Testis (tissue), 3 donors: ENCODE data around the gene E2F6. TPM values are rescaled to one million over a fixed set of nuclear protein-coding genes. Genes with fewer than 3 reads are reported as not detected.

Experiments
- DNase-seq: peaks from one replicate; pipeline ENCODE4 v3.0.0-alpha.2; 2019
- H3K27ac ChIP-seq, 2 donors: fragments of 200-600 bp; sonication (generic); one replicate each; pipeline ENCODE4 v1.5.1; 2019
- H3K27me3 ChIP-seq: fragments of 200-600 bp; sonication (generic); one replicate; pipeline ENCODE4 v1.5.1; 2019
- H3K36me3 ChIP-seq: fragments of 200-600 bp; sonication (generic); one replicate; pipeline ENCODE4 v1.5.1; 2017; ENCODE audit warnings: low read depth; ENCODE audit errors: missing control alignments
- H3K4me1 ChIP-seq: fragments of 200-600 bp; sonication (generic); one replicate; pipeline ENCODE4 v1.5.1; 2019
- H3K4me3 ChIP-seq, 2 donors: fragments of 200-600 bp; sonication (generic); one replicate each; pipeline ENCODE4 v1.5.1; 2017 to 2019
- H3K9me3 ChIP-seq: fragments of 200-600 bp; sonication (generic); one replicate; pipeline ENCODE4 v1.5.1; 2017
- POLR2A ChIP-seq: fragments of 450-650 bp; IDR thresholded peaks from one replicate; pipeline ENCODE4 v1.6.1; 2017; ENCODE audit warnings: antibody characterized with exemption, mild to moderate bottlenecking, moderate library complexity
- WGBS, 2 donors: methylation state at CpG; one replicate each; pipeline ENCODE4 v1.1.5; 2018; 5-methylcytosine and 5-hydroxymethylcytosine counted together
- intact Hi-C: fragments of 100-400 bp; cut with DNase I; formaldehyde crosslinking; loops from one replicate; pipeline ENCODE4 v1.15.1; 2023; ENCODE audit warnings: low total_unique reads
- polyA plus RNA-seq: library from polyadenylated mRNA; stranded (reverse); fragments of 350-450 nt; fragmentation: Illumina TruSeq; extraction: RNeasy Lipid Tissue Mini Kit (QIAGEN cat#74804); gene quantifications from one replicate; pipeline ENCODE4 v1.2.3, GENCODE V29; 2014; ENCODE audit warnings: low read depth, low replicate concordance; ENCODE audit not compliant: insufficient read depth
- total RNA-seq, 2 donors: library from RNA; depleted of rRNA; stranded (reverse); fragments of >200 nt; gene quantifications; one replicate each; pipeline ENCODE4 v1.2.3, GENCODE V29; 2016
- TF ChIP-seq, protein P1 (sequence below), 3 experiments: fragments of 450-650 bp in 2 of 3; fragments of 200-600 bp in 1 of 3; sonication (generic) in 1 of 3; IDR thresholded peaks; one replicate each; pipeline ENCODE4 v1.5.1; 2016 to 2019; ENCODE audit warnings: antibody characterized with exemption in 3 of 3, mild to moderate bottlenecking in 2 of 3, moderate library complexity in 1 of 3

The E2F6 gene
- total and polyA plus RNA-seq, 3 donors from 2014 or later: 15.7 to 24.3 (median 20.2) TPM

DNA sequence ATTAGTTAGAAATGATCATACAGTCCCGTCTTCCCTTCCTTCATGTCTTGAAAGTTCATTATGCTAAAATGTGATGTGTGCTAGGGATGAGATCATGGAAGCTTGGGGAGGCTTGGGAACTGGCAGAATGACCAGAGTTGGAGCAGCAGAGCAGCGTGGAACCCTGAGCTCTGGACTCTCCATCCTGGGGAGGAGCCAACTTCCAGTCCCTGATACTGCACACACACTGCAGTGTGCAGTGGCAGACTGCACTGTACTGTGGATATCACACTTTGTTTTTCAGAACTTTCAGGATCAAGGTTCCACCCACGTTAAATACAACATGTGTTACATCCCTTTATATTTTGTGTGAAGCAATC is 40.6 kb upstream of the E2F6 start:
- peak overlapping the region in 1 of 2 donors; percentile 48 for H3K27ac ChIP-seq
- no peak overlapping the region for H3K4me3 ChIP-seq
- no peaks in the 10 kb centered on the region for H3K9me3 ChIP-seq
- DNase-seq: peak; percentile 40
- WGBS, 2 donors: 32 to 41% methylated on average over 3 of the region's 3 CpGs
- H3K4me1 ChIP-seq: peaks cover 4% of the 10 kb centered on the region
- H3K27me3 ChIP-seq: no peaks in the 10 kb centered on the region
- TF ChIP-seq POLR2A: no peak
- TF ChIP-seq, protein P1, sequence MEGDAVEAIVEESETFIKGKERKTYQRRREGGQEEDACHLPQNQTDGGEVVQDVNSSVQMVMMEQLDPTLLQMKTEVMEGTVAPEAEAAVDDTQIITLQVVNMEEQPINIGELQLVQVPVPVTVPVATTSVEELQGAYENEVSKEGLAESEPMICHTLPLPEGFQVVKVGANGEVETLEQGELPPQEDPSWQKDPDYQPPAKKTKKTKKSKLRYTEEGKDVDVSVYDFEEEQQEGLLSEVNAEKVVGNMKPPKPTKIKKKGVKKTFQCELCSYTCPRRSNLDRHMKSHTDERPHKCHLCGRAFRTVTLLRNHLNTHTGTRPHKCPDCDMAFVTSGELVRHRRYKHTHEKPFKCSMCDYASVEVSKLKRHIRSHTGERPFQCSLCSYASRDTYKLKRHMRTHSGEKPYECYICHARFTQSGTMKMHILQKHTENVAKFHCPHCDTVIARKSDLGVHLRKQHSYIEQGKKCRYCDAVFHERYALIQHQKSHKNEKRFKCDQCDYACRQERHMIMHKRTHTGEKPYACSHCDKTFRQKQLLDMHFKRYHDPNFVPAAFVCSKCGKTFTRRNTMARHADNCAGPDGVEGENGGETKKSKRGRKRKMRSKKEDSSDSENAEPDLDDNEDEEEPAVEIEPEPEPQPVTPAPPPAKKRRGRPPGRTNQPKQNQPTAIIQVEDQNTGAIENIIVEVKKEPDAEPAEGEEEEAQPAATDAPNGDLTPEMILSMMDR (IDR thresholded peaks at IDR 0.05): no peak
- intact Hi-C loops: no loop called here
- no peaks in the 10 kb centered on the region for H3K36me3 ChIP-seq

DNA sequence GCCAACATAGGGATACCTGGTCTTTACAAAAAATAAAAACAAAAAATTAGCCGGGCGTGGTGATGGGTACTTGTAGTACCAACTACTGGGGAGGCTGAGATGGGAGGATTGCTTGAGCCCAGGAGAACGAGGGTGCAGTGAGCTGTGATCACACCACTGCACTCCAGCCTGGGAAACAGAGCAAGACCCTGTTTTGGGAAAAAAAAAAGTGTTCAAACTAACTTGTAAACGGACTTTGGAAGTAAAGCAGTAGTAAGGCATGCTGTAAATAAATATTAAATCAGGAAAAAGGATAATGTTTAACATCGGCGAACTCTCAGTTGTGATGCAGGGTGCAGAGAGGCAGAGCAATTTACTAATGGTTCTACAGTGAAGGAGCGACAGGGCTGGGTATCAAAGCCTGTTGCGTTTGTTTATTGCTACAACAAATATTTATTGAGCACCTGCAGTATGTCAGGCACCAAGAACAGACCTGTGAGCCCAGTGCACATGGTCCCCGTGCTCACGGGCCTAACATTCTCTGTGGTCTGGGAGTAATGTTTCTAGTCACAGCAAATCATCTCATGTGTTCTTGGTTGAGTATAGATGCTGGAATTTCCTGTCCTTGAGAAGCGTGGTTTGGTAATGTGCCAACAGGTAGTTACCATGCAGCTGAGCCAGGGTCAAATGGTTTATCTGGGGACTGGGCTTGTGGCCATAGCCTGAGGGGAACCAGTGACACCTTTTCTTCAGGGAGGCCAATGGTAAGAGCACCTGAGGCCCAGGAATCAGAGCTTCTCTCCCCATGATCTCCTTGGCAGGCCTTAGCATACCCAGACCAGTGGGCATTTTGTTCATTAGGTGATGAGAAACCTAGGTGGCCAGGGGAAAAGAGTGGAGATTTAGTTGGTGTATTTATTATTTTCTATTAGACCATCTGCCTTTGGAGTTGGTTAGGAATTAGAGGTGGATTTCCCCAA is 40.0 kb upstream of the E2F6 start:
- Histone ChIP-seq H3K27ac (peak overlapping the region in 1 of 2 donors; percentile 48), H3K36me3 (no peaks in the 10 kb centered on the region), H3K4me1 (peaks cover 8% of the 10 kb centered on the region), H3K4me3 (no peak overlapping the region), H3K9me3 (no peaks in the 10 kb centered on the region), H3K27me3 (no peaks in the 10 kb centered on the region)
- WGBS, 2 donors: 73 to 77% methylated on average over 11 of the region's 11 CpGs
- no peak for TF ChIP-seq POLR2A
- TF ChIP-seq, protein P1 (IDR thresholded peaks at IDR 0.05): no peak
- intact Hi-C loops: no loop called here
- DNase-seq: no peak

DNA sequence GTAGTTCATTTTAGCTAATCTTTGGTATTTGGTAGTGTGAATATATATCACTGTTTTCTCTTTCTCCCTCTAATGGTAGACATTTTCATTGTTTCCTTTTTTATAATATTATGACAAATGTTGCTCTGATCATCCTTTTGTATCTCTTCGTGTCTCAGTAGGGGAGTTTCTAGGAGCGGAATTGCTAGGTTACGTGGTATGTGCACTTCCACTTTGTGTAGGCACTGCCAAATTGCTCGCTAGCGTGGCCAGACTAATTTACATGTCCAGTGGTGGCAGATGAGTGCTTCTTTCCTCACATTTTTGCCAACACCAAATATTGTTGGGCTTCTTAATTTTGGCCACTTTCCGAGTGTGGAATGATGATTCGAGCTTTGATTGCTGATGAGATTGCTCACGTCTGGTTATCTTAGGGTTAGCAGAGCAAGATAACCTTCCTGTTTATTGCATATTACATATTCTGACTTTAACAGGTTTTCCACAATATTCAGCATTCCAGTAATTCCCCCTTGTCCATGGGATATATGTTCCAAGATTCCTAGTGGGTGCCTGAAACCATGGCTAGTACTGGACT is 37.5 kb upstream of the E2F6 start:
- no peak for DNase-seq
- H3K9me3 ChIP-seq: no peaks in the 10 kb centered on the region
- H3K4me1 ChIP-seq: peaks cover 31% of the 10 kb centered on the region
- no peak for TF ChIP-seq POLR2A
- TF ChIP-seq, protein P1 (IDR thresholded peaks at IDR 0.05): no peak
- no peaks in the 10 kb centered on the region for H3K36me3 ChIP-seq
- intact Hi-C loops: no loop called here
- H3K27me3 ChIP-seq: no peaks in the 10 kb centered on the region
- WGBS, 2 donors: 64 to 67% methylated on average over 8 of the region's 8 CpGs
- H3K27ac ChIP-seq: no peak overlapping the region
- H3K4me3 ChIP-seq: no peak overlapping the region

DNA sequence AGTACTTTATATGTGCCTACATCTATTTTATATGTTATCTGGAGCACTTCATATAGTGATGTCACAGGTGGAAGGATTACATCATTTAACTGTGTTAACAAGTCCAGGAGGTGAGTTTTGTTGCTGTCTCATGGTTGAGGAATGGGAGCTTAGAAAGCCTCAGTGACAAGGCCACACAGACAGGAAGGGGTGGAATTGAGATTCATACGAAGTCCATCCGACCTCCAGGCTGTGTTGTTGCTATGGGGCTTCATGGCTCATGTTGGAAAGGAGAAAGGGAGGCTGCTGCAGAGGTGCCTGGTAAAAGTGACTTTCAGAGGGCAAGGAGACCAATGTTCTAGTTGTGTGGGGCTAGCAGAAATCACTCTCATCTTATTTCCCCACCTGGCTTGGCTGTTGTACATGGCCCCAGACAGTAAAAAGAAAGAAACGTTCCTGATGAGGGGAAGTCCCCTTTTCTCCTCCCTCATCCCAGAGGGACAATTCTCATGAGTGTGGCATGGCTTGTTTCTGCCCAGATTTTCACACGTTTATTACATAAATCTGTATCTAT is 36.9 kb upstream of the E2F6 start:
- Histone ChIP-seq H3K27me3 (no peaks in the 10 kb centered on the region), H3K9me3 (no peaks in the 10 kb centered on the region), H3K36me3 (no peaks in the 10 kb centered on the region), H3K4me3 (no peak overlapping the region), H3K27ac (no peak overlapping the region), H3K4me1 (peaks cover 36% of the 10 kb centered on the region)
- 76 to 78% methylated on average over 4 of the region's 4 CpGs for WGBS, 2 donors
- no peak for DNase-seq
- intact Hi-C loops: no loop called here
- TF ChIP-seq, protein P1 (IDR thresholded peaks at IDR 0.05): no peak
- no peak for TF ChIP-seq POLR2A
